CD4-positive, alpha-beta T cell treated with Interleukin-4 for 1 hour (primary cell): ENCODE results near the gene GRHL1.

Experiments used
- DNase-seq, 2 donors: peaks; one replicate each; pipeline ENCODE4 v3.0.0-alpha.2; 2020 to 2022

Gene GRHL1

GRCh38 chr2:9994462-9994861 is 43.0 kb downstream of the GRHL1 start:
- no peak for DNase-seq

DNA sequence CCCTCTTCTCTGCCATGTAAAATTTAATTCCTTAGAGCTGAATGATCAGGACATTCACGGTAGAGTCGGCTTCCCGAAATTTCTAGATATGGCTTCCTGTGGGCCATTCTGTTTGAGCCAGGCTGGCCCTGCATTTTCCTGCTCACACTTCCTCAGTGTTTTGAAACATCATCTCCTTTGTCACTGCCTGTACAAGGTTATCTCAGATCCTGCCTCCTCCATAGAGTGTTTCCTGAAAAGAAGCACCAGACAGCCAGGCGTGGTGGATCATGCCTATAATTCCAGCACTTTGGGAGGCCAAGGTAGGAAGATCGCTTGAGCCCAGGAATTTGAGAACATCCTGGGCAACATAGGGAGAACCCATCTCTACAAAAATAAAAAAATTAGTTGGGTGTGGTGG is 43.6 kb downstream of the GRHL1 start:
- DNase-seq = no peak

DNA sequence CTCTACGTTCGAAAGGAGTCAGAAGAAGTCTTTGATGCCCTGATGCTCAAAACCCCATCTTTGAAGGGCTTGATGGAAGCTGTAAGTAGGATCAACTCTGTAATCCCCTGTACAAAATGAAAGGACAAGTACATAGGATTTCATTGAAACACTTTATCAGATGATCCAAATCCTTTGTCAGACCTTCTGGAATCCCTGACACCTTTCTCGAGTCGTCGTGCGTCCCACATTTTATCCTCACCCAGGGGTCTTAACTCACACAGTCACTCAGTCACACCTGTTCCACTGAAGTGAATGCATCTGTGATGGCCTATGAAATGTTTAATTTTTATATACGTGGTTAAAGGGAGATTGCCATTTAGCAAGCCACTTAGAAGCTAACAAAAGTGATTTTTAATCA is 44.8 kb downstream of the GRHL1 start:
- DNase-seq = no peak

DNA sequence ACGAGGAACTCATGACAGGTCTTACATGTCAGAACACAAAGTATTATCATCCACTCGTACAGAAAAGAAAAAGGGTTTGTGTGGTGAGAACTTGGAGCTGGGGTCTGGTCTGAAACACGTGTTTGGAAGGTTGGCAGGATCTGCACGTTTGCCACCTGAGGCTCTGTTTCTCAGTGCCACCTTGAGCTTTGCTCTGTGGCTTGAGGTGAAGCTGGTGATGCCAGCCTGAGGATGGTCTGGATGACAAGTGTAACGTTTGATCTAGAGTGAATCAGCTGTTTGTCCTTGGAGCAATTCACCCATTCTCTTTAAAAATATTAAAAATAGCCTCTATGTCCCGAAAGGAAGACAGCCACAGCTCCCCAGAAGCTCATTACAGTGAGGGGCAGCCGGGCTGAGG is 46.4 kb downstream of the GRHL1 start:
- DNase-seq = no peak

DNA sequence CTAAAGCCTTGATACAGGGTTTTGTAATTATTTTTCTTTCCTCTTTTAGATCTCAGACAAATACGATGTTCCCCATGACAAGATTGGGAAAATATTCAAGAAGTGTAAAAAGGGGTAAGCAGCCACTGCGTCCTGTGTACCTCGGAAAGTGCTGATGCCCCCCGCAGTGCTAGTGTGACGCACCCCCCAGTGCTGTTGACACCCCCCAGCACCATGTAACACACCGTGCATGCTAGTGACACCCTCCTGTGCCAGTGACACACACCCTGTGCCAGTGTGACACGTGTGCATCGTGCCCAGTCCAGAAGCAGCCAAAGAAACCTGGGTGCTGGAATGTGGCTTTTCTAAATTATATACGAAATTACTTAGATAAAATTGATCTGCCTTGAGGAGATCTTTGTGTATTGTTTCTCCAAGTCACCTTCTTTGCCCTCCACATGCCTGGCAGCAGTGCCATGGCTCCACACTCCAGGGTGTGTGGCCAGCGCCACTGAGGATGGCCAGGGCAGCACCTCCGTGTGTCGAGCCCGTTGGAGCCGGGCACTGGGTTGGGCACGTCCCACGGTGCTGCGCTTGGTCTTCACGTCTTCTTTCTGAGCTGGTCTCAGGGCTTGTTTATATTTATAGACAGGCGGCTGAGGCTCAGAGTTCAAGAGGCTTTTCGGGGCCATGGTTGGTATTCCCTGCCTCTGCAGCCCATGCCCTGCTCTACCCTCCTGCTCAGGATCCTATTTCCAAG is 47.6 kb downstream of the GRHL1 start:
- no peak for DNase-seq

DNA sequence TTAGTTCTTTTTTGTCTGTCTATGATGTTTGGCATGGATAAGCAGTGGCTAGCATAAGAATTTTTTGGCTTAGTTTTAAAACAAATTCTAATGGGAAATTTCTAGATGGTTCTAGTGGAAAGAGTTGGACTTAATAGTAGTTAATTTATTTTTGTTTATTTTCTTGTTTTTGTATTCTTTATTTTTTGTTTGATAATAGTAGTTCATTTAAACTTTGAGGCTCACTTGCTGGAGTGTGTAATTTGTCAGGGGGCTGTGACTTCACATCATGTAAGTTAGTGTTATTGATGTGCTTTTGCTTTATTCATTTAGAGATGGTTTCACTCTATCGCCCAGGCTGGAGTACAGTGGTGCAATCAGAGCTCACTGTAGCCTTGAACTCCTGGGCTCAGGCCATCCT is 48.2 kb downstream of the GRHL1 start:
- DNase-seq = no peak

- DNase-seq = no peak
Observed at GRCh38 chr2:10000541-10000940, 49.0 kb downstream of the GRHL1 start.

DNA sequence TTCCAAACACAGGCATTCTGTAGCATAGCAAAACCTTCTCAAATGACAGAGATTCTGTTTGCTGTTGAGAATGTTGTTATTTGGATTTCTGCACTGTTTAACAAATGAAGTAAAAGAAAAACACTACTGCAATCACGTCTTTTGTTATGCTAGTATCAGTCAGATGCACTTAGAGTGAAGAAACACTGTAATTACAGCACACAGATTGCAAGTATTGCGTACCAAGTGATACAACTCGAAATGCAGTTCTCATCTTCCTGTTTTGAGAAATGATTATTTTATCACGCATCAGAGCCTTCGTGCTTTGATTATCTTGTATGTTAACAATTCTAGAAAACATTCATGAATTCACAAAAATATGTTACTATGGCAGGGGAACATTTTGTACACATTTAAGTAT is 50.1 kb downstream of the GRHL1 start:
- DNase-seq = no peak

- no peak for DNase-seq
Observed at GRCh38 chr2:10002109-10002508, 50.6 kb downstream of the GRHL1 start.

DNA sequence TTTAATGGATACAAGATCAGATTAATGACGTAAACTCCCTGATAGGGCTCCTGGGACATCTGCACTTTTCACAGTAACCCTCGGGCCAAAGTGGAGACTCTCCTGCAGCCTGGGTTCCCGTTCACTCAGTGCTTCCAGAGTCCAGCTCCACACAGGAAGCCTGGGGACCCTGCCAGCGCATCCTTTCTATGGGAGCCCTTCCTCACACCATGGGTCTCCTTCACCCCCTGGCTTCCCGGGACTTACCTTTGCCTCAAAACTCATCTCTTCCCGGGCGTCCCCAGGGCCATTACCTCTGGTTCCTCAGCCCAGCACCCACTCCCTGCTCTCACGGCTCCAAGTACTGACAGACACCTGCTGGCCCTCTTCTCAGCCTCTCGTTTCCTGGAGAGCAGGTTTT is 51.2 kb downstream of the GRHL1 start:
- DNase-seq = no peak

GRCh38 chr2:10003206-10004125 is 52.0 kb downstream of the GRHL1 start:
- no peak for DNase-seq

GRCh38 chr2:10004401-10004800 is 52.9 kb downstream of the GRHL1 start:
- DNase-seq = no peak

DNA sequence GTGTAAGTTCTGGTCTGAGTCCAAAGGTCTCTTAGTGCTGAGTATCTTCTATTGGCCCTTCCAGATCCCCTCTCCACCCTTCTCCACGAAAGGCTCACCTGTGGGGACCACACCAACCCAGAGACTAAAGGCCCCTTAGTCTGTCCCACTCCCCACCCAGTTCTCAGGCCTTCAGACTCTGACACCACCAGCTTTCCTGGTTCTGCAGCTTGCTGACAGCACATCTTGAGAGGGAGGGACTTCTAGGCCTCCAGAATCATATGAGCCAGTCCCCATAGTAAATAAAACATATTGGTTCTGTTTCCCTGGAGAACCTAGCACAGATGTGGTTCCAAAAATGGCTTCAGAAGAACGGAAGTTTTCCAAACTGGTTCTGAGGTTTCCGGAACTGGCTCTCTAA is 53.3 kb downstream of the GRHL1 start:
- DNase-seq = no peak

- no peak for DNase-seq
Observed at GRCh38 chr2:10005461-10006235, 54.2 kb downstream of the GRHL1 start.

- DNase-seq = no peak
Observed at GRCh38 chr2:10006236-10007161, 55.0 kb downstream of the GRHL1 start.

DNA sequence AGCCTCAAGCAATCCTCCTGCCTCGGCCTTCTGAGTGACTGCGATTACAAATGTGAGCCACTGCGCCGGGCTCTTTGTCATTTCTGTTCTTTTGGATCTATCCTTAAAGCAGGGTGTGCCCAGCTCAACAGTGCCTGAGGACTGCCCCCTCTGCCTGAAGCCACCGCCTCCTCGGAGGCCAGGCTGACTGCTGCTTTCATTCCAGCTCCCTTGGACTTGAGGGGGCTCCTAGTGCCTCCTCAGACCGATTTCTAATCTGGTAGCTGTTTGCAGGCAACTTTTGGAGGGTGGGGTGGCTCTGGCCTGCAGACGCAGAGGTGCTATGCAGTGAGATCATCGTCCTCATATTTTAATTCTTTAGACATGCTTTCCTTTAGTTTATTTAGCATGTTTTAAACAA is 55.9 kb downstream of the GRHL1 start:
- no peak for DNase-seq

DNA sequence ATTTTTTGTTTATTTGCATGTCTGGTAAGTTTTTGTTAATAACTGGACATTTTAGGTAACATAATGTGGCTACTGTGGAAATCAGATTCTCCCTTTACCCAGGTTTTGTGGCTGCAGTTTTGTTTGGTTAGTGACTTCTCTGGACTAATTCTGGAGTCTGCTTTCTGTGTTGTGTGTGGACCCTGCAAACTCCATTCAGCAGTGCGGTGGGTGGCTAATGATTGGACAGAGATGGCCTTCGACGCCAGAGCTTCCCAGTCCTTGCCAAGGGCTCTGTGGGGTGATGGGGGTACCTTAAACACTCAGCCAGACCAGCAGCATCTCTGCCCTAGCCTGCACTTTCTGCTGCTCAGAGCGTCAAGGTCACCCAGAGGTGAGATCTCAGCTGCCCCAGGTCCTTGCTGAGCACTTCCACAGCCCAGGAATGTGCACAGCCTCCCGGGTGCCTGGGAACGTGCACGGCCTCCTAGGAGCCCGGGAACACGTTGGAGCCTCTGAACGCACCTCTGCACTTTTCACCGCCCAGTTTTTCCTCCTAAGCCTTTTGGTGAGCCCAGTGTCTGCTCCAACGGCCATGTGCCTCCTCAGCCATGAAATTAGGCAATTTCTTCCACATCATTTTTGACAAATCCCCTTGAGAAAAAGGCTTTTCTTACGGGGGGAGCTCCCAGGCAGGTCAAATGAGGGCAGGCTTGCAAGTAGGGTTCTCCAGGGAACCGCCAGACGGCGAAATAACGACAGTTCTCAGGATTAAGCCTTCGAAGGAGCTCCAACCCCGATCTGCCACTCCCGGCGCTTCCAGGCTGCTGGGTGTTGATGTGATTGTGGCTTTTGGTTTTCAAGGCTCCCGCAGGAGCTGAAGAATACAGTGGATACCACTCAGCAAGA is 56.7 kb downstream of the GRHL1 start:
- DNase-seq = no peak

DNA sequence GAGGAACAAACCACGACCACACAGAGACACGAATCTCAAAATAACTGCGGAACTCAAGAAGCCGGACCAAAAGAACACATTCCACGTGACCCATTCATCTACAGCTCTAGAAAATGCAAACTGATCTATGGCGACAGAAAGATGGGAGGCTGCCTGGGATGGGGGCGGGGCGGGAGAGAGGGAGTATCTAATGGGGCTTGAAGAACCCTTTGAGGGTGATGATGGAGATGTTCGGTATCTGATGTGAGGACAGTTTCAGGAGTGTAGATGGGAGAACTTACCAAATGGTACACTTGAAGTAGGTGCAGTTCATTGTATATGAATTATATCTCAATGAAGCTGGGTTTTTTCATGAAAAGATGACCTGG is 57.3 kb downstream of the GRHL1 start:
- DNase-seq = no peak

DNA sequence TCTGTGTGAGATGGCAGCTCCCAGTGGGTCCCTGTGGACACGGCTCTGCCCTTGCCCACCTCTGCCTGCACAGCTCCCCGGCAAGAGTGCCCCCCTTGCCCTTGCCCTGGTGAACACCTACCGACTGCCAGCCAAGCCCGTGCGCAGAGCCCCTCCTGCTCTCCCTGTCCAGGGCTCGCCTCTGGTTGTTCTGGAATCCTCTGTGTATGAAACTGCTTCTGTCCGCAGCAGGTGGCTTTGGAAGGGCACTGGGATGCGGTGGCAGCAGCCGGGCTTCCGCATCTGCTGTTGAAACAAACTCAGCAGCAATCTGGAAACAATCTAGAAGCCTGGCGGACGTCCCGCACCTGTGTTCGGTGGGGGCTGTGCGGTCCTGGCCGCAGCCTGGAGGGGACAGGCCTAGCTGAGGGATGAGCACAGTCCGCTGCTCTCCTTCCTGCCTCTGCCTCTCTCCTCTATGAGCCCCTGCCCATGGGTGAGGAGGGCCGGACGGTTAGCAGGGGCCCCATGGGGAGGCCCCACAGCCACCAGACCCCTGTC is 57.8 kb downstream of the GRHL1 start:
- no peak for DNase-seq

GRCh38 chr2:10009811-10010781 is 58.6 kb downstream of the GRHL1 start:
- DNase-seq = no peak
